Stimulated activated CD4-positive, alpha-beta T cell treated with anti-CD3 and anti-CD28 coated beads, Interleukin-2, amount 100 ng/mL, for 4 hours (primary cell): Measurements from ENCODE around the gene PWP2.

Experiments used
- DNase-seq: peaks from one replicate; pipeline ENCODE4 v3.0.0-alpha.2; 2020; ENCODE audit warnings: low read depth

PWP2 gene

DNA sequence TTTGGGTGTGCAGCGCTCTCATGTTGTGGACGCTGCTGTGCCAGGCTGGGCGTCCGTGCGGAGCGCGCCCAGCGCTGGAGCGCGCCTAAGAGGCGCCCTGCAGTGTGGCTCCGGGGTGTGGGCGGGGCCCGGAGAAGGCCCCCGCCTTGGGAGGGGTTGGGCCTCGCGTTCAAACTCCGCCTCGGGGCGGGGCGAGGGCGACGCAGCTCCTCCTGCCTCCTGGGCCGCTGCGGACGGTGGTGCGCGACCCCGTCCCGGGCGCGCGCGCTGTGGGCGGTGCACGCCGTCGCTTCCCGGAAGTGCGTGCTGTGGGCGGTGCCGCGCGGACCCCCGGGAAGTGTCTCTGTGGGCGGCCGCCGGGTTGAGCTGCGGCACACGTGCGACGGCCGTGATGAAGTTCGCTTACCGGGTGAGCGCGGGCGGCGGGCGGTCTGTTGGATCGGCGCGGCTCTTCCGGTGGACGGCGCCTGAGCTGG lies at the start of gene PWP2:
Gene PWP2 (plus strand): TSS at position 374 of the 476 bp plus-strand sequence. CDS start 18 bp downstream, at position 392.
- DNase-seq: peak; percentile 37

DNA sequence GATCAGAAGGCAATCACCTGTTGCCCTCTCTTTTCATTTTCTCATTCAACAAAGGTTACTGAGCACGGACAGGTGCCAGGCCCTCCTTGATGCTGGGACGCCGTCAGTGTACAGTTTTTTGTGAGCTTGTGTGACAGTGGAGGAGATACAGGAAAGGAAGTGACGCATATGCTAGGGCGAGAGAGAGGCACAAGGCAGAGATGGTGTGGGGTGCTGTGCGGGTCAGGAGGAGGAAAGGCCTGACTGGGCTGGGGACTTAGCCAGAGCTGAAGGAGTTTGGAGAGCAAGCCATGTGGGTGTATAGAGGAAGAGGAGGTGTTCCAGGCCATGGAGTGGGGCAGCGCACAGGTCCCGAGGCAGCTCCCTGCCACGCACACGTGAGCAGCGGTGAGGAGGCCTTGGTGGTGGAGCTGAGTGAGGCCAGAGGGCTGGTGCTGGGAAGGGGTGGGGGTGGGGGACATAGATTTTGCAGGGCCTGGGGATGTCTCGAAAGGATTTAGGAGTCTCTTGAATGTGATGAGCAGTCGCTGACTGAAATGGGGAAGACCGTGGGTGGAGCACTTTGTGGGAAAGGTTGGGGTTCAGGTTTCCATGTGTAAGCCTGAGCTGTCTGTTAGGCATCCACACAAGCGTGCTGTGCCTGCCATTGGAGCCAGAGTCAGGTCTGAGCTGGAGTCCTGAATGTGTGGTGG lies 49.1 kb upstream of the PWP2 start:
- DNase-seq: no peak

DNA sequence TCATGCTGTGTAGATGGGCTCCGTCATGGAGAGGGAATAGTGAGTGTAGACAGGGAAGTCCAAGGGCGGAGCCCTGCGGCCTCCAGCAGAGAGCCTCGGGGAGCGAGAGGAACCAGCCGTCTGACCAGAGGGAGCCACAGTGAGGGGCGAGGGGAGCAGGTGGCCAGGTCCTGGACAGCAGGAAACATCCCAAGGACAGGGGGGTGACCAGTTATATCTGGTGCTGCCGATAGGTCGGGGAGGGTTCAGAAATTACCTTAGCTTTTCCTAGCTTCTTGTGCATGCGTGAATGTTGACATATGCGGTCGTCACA lies 48.6 kb upstream of the PWP2 start:
- no peak for DNase-seq

DNA sequence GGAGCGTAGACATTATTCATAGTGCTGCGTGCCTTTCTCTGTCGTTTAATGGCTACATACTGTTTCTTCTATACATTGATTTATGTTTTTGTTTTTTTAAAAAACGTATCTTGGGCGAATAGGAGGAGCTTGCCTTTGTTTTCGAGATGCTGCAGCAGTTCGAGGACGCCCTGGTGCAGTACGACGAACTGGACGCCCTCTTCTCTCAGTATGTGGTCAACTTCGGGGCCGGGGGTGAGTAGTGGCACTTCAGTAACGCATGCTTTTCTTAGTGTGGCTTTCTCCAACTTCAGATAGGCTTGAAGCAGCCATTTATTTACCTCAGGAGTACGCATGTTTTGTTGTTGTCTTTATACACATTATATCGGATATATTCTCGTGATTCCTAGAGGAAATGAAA lies 48.2 kb upstream of the PWP2 start:
- no peak for DNase-seq

GRCh38 chr21:44059710-44060109 lies 47.5 kb upstream of the PWP2 start:
- DNase-seq: no peak

GRCh38 chr21:44062380-44062779 lies 44.8 kb upstream of the PWP2 start:
- no peak for DNase-seq

DNA sequence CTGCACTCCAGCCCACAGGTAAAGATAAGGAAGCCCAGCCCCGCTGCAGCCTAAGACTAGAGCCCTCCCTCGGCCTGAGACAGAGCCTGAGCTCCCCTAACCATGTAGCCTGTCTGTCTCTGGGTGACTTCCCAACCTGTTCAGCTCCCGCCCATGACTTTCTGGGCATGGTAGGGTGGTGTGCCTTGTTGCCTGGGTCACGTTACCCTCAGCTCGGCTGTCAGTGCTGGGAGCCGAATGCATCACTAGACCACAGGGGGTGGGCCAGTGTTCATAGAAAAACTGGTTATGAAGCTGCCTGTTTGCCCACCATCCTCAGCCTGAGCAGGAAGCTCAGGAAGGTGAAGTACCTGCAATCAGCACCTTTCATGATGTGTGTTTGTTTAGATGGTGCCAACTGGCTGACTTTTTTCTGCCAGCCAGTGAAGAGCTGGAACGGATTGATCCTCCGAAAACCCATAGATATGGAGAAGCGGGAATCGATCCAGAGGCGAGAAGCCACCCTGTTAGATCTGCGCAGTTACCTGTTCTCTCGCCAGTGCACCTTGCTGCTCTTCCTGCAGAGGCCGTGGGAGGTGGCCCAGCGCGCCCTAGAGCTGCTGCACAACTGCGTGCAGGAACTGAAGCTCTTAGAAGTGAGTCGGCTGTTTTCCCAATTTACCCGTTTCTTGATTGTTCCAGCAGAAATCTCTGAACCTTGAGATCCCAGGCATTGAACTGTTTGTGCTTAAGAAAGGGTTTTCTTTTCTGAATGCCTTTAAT lies 43.9 kb upstream of the PWP2 start:
- DNase-seq: no peak

DNA sequence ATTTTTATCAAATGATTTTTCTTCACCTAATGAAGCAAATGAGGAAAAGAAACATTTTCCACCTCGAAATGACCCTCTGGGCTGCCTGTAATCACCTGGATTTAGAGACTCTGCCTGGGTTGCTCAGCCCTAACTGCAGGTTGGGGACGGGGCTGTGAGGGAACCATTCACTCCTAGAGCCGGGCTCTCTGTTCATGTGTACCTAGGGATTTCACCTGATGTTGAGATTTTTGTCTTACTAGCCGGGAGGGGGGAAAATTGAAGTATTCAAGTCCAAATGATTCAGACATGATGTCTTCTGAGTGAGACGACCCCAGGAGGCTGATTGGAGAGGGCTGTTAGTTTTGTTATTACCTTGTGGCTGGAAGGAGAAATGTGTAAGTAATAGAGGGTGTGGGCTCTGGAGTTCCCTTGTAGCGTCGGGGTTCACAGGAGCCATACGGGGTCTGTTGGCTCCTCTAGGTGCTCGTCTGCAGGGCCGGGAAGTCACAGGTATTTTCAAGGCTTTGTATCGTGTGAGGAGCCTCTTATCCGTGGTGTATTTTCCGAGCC lies 42.3 kb upstream of the PWP2 start:
- DNase-seq: no peak

DNA sequence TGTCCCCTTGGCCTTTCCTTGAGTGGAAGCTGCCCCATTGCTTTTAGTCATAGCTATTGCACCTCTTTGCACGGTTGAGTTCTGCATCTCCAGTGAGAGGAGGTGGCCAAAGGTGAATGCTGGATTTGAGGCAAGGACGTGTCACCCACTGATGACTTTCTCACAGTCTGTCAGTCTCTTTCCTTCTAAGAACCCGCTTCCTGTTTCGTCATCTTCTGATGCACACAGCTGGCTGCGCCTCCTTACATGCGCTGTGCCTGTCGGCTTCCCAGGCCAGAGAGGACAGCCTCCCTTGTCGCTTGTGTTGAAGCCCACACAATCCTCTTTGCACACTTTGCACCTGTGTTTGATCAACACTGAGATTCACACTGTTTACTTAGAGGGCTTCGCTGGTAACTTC lies 41.8 kb upstream of the PWP2 start:
- DNase-seq: peak; percentile 72

GRCh38 chr21:44066116-44066515 lies 41.1 kb upstream of the PWP2 start:
- no peak for DNase-seq

- DNase-seq: no peak
Measured at GRCh38 chr21:44067011-44067839, 40.0 kb upstream of the PWP2 start.

- DNase-seq: no peak
Measured at GRCh38 chr21:44070391-44070790, 36.8 kb upstream of the PWP2 start.

GRCh38 chr21:44071359-44072104 lies 35.7 kb upstream of the PWP2 start:
- DNase-seq: no peak

GRCh38 chr21:44072111-44072510 lies 35.1 kb upstream of the PWP2 start:
- DNase-seq: no peak

GRCh38 chr21:44074315-44074958 lies 32.8 kb upstream of the PWP2 start:
- no peak for DNase-seq

GRCh38 chr21:44076316-44076715 lies 30.9 kb upstream of the PWP2 start:
- no peak for DNase-seq

DNA sequence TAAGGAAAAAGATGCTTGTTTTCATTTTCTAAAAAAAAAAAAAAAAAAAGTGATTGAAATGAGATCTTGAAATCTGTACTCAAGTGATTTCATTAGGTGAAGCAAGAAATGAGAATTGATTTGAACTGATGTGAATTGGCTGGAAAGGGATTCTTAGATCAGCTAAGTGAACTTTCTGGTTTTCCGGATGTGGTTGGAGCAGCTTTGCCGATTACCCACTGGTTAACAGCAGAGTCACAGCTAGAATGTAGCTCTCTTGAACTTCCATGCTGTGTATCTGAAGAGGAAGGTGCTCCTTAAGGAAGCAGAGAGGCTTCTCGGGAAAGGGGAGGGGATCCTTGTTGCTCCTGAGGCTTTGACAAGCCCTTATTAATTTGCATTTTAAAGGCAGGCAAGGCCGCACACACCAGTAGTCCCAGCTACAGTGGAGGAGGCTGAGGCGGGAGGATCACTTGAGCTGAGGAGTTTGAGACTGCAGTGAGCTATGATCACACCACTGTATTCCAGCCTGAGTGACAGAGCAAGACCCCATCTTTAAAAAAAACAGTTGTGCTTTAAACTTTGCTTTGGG lies 28.7 kb upstream of the PWP2 start:
- no peak for DNase-seq

DNA sequence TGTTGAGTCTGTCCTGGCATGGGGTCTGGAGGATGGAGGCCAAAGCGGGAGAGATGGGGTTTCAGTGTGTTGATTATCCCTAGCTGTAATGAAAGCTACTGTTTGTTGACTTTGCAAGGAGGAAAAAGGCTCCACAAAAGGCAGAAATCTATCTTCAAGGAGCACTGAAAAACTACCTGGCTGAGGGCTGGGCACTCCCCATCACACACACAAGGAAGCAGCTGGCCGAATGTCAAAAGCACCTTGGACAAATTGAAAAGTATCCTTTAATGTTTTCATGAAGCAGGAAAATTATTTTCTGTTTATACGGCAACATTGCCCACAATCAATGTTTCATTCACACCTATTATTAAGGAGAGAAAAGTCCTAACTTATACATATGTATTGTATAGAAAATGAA lies 27.8 kb upstream of the PWP2 start:
- DNase-seq: no peak

DNA sequence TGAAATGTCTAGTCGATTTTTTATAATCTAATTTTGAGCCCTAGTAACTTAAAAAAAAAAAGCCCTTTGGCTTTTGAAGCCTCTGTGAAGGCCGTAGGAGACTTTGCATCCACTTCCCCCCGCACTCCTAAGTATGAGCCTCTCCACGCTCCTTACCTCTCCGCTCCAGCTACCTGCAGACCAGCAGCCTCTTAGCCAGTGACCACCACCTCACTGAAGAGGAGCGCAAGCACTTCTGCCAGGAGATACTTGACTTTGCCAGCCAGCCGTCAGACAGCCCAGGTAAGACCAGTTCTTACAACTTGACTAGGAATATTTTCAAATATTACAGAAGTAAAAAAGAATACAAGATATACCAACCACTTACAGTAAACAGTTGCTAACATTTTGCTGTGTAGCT lies 27.4 kb upstream of the PWP2 start:
- no peak for DNase-seq

DNA sequence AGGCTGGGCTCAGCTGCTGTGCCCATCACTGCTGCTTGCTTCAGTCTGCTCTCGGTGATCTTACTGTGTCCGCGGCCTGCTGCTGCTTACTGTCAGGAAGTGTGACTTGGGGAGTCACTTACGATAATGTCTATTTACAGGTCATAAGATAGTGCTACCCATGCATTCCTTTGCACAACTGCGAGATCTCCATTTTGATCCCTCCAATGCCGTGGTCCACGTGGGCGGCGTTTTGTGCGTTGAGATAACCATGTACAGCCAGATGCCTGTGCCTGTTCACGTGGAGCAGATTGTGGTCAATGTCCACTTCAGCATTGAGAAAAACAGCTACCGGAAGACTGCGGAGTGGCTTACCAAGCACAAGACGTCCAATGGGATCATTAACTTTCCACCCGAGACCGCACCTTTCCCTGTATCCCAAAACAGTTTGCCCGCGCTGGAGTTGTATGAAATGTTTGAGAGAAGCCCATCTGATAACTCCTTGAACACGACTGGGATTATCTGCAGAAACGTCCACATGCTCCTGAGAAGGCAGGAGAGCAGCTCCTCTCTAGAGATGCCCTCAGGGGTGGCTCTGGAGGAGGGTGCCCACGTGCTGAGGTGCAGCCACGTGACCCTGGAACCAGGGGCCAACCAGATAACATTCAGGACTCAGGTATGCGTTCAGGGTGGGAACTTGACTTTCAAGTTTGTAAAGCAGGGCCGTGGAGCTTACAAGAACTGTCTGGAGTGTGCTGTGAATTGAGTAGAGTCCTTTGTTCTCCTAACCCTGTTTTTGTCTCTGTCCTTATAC lies 24.4 kb upstream of the PWP2 start:
- no peak for DNase-seq
